HG03469 (cell line): ENCODE data around the gene MYO1E.
"Not testable (repeated sequence)": the region's sequence is repeated elsewhere in the genome, so short reads cannot be mapped to it uniquely, and the experiment has no call there.

Source experiments
- ATAC-seq: cut with Tn5 transposase; IDR thresholded peaks from one replicate; pipeline ENCODE4 v1.9.1; 2021; ENCODE audit warnings: mild to moderate bottlenecking, moderate library complexity, moderate number of reproducible peaks; ENCODE audit not compliant: unreplicated experiment

MYO1E gene

GRCh38 chr15:59352683-59353082 lies 20.0 kb downstream of the MYO1E start:
- no peak for ATAC-seq

- no peak for ATAC-seq
Measured at GRCh38 chr15:59352189-59352588, 20.5 kb downstream of the MYO1E start.

GRCh38 chr15:59350421-59350732 lies 22.3 kb downstream of the MYO1E start:
- ATAC-seq = no peak

GRCh38 chr15:59349680-59350420 lies 22.8 kb downstream of the MYO1E start:
- no peak for ATAC-seq

GRCh38 chr15:59347915-59348314 lies 24.8 kb downstream of the MYO1E start:
- no peak for ATAC-seq

- no peak for ATAC-seq
Measured at GRCh38 chr15:59346951-59347350, 25.7 kb downstream of the MYO1E start.

GRCh38 chr15:59345326-59345725 lies 27.3 kb downstream of the MYO1E start:
- no peak for ATAC-seq

GRCh38 chr15:59344311-59344710 lies 28.4 kb downstream of the MYO1E start:
- no peak for ATAC-seq

- ATAC-seq = no peak
Measured at GRCh38 chr15:59340325-59340724, 32.3 kb downstream of the MYO1E start.

GRCh38 chr15:59339252-59339672 lies 33.4 kb downstream of the MYO1E start:
- no peak for ATAC-seq

- ATAC-seq = no peak
Measured at GRCh38 chr15:59338414-59338813, 34.3 kb downstream of the MYO1E start.

GRCh38 chr15:59336725-59337124 lies 35.9 kb downstream of the MYO1E start:
- not testable (repeated sequence) for ATAC-seq

- ATAC-seq = no peak
Measured at GRCh38 chr15:59335207-59335786, 37.4 kb downstream of the MYO1E start.

- ATAC-seq = no peak
Measured at GRCh38 chr15:59334076-59334415, 38.6 kb downstream of the MYO1E start.

- no peak for ATAC-seq
Measured at GRCh38 chr15:59333401-59334075, 39.1 kb downstream of the MYO1E start.

- ATAC-seq = no peak
Measured at GRCh38 chr15:59332009-59332408, 40.7 kb downstream of the MYO1E start.

- no peak for ATAC-seq
Measured at GRCh38 chr15:59330649-59331048, 42.0 kb downstream of the MYO1E start.

- ATAC-seq = no peak
Measured at GRCh38 chr15:59329570-59330350, 42.9 kb downstream of the MYO1E start.

GRCh38 chr15:59329091-59329490 lies 43.6 kb downstream of the MYO1E start:
- no peak for ATAC-seq

- no peak for ATAC-seq
Measured at GRCh38 chr15:59327942-59328341, 44.7 kb downstream of the MYO1E start.

- no peak for ATAC-seq
Measured at GRCh38 chr15:59326856-59327255, 45.8 kb downstream of the MYO1E start.
